Testis (tissue), 3 donors: ENCODE data around the gene LOXL3. TPM values are rescaled to one million over a fixed set of nuclear protein-coding genes. Genes with fewer than 3 reads are reported as not detected.
A peak's percentile ranks its signal among the peaks of the same experiment; 100 is the strongest.
"Not testable (repeated sequence)": the region's sequence is repeated elsewhere in the genome, so short reads cannot be mapped to it uniquely, and the experiment has no call there.

ENCODE experiments used
- DNase-seq: peaks from one replicate; pipeline ENCODE4 v3.0.0-alpha.2; 2019
- H3K27ac ChIP-seq, 2 donors: fragments of 200-600 bp; sonication (generic); one replicate each; pipeline ENCODE4 v1.5.1; 2019
- H3K27me3 ChIP-seq: fragments of 200-600 bp; sonication (generic); one replicate; pipeline ENCODE4 v1.5.1; 2019
- H3K36me3 ChIP-seq: fragments of 200-600 bp; sonication (generic); one replicate; pipeline ENCODE4 v1.5.1; 2017; ENCODE audit warnings: low read depth; ENCODE audit errors: missing control alignments
- H3K4me1 ChIP-seq: fragments of 200-600 bp; sonication (generic); one replicate; pipeline ENCODE4 v1.5.1; 2019
- H3K4me3 ChIP-seq, 2 donors: fragments of 200-600 bp; sonication (generic); one replicate each; pipeline ENCODE4 v1.5.1; 2017 to 2019
- H3K9me3 ChIP-seq: fragments of 200-600 bp; sonication (generic); one replicate; pipeline ENCODE4 v1.5.1; 2017
- POLR2A ChIP-seq: fragments of 450-650 bp; IDR thresholded peaks from one replicate; pipeline ENCODE4 v1.6.1; 2017; ENCODE audit warnings: antibody characterized with exemption, mild to moderate bottlenecking, moderate library complexity
- WGBS, 2 donors: methylation state at CpG; one replicate each; pipeline ENCODE4 v1.1.5; 2018; 5-methylcytosine and 5-hydroxymethylcytosine counted together
- intact Hi-C: fragments of 100-400 bp; cut with DNase I; formaldehyde crosslinking; loops from one replicate; pipeline ENCODE4 v1.15.1; 2023; ENCODE audit warnings: low total_unique reads
- polyA plus RNA-seq: library from polyadenylated mRNA; stranded (reverse); fragments of 350-450 nt; fragmentation: Illumina TruSeq; extraction: RNeasy Lipid Tissue Mini Kit (QIAGEN cat#74804); gene quantifications from one replicate; pipeline ENCODE4 v1.2.3, GENCODE V29; 2014; ENCODE audit warnings: low read depth, low replicate concordance; ENCODE audit not compliant: insufficient read depth
- total RNA-seq, 2 donors: library from RNA; depleted of rRNA; stranded (reverse); fragments of >200 nt; gene quantifications; one replicate each; pipeline ENCODE4 v1.2.3, GENCODE V29; 2016
- TF ChIP-seq, protein P1 (sequence below), 3 experiments: fragments of 450-650 bp in 2 of 3; fragments of 200-600 bp in 1 of 3; sonication (generic) in 1 of 3; IDR thresholded peaks; one replicate each; pipeline ENCODE4 v1.5.1; 2016 to 2019; ENCODE audit warnings: antibody characterized with exemption in 3 of 3, mild to moderate bottlenecking in 2 of 3, moderate library complexity in 1 of 3

LOXL3 gene
- total and polyA plus RNA-seq, 3 donors from 2014 or later: 10.5 to 15.2 (median 13.1) TPM

DNA sequence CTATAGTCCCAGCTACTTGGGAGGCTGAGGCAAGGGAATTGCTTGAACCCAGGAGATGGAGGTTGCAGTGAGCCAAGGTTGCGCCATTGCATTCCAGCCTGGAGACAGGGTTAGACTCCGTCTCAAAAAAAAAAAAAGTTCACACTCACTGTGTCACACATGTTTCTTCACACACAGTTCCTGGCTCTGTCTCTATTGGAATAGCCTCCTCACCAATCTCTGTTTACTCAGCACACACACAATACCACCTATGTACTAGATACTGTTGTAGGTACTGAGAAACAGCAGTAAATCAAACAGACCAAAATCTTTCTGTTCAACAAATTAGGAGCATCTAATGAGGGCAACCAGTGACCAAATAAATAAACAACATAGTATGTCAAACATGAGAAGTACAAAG is 67.6 kb downstream of the LOXL3 start:
- no peak for TF ChIP-seq POLR2A
- TF ChIP-seq, protein P1, sequence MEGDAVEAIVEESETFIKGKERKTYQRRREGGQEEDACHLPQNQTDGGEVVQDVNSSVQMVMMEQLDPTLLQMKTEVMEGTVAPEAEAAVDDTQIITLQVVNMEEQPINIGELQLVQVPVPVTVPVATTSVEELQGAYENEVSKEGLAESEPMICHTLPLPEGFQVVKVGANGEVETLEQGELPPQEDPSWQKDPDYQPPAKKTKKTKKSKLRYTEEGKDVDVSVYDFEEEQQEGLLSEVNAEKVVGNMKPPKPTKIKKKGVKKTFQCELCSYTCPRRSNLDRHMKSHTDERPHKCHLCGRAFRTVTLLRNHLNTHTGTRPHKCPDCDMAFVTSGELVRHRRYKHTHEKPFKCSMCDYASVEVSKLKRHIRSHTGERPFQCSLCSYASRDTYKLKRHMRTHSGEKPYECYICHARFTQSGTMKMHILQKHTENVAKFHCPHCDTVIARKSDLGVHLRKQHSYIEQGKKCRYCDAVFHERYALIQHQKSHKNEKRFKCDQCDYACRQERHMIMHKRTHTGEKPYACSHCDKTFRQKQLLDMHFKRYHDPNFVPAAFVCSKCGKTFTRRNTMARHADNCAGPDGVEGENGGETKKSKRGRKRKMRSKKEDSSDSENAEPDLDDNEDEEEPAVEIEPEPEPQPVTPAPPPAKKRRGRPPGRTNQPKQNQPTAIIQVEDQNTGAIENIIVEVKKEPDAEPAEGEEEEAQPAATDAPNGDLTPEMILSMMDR (IDR thresholded peaks at IDR 0.05): no peak

DNA sequence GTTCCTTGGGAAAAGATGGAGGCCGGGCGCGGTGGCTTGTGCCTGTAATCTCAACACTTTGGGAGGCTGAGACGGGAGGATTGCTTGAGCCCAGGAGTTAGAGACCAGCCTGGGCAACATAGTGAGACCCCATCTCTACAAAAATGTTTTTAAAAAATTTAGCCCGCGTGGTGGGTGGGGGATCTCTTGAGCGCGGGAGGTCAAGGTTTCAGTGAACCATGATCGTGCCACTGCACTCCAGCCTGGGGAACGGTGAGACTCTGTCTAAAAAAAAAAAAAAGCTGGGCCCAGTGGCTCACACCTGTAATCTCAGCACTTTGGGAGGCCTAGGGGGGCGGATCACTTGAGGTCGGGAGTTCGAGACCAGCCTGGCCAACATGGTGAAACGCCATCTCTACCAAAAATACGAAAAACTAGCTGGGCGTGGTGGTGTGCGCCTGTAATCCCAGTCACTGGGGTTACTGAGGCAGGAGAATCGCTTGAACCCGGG is 70.0 kb downstream of the LOXL3 start:
- intact Hi-C loops: loop anchor here (10.0 kb wide), 1 partner anchor 101 kb away; no protein-coding TSS in a partner anchor
- peaks cover 20% of the 10 kb centered on the region for H3K4me1 ChIP-seq
- H3K4me3 ChIP-seq: peak overlapping the region; percentile 87 to 90
- H3K36me3 ChIP-seq, H3K9me3 ChIP-seq, DNase-seq, H3K27ac ChIP-seq, H3K27me3 ChIP-seq: not testable (repeated sequence)
- WGBS, 2 donors: 52 to 62% methylated on average over 19 of the region's 19 CpGs

More for the DNA sequence above, 67.6 kb downstream of the LOXL3 start:
- Histone ChIP-seq H3K36me3 (no peaks in the 10 kb centered on the region), H3K4me3 (no peak overlapping the region), H3K27ac (no peak overlapping the region), H3K27me3 (no peaks in the 10 kb centered on the region), H3K4me1 (peaks cover 18% of the 10 kb centered on the region), H3K9me3 (no peaks in the 10 kb centered on the region)
- intact Hi-C loops: loop anchor here (10.0 kb wide), 1 partner anchor 99 kb away; no protein-coding TSS in a partner anchor
- 90 to 91% methylated on average over 2 of the region's 2 CpGs for WGBS, 2 donors
- DNase-seq: no peak

DNA sequence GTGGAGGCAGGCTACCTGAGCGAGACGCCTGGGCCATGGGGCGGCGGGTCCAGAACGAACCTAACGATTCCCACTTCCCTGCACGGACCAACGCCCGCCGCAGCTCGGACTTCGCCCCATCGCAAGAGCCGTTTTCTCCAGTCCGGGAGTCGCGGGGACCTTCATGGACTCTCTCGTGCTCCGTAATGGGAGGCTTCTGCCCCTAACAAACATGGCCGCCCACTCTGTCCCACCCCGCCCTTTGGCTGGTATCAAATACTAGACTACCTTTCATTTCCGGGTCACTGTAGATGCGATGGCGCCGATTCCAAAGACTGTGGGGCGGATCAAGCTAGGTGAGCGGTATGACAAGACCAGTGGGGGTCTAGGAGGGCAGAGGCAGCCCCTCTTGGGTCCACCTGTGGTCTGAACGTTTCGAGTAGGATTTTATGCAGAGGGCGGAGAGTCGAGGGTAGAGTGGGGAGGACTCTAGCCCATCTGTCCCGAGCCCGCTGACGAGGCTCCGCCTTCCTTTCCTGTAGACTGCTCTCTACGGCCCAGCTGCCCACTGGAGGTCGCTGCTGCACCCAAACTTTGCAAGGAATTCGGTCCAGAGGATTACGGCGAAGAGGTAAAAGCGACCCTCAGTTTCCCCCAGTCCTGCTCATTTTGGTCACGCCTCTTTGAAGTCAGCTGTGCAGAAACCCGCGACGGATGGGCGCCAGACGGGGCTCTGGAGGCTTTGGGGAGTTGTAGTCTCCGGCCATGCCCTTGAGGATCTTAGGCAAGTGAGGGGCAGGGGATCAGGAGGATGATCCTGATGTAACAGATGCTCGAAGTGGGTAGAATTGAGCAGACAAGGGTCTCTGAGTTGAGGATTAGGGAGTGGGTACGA is 70.7 kb downstream of the LOXL3 start, which contains the start of the genes CCDC142 and TTC31:
TSS of gene CCDC142 (minus strand) at position 198 of the 874 bp plus-strand sequence. CDS start at position 37, 161 bp downstream.
TSS of gene TTC31 (plus strand) at position 281 of the 874 bp plus-strand sequence. CDS start at position 296, 15 bp downstream.
- intact Hi-C loops: loop anchor here (10.0 kb wide), 1 partner anchor 102 kb away; no protein-coding TSS in a partner anchor
- H3K9me3 ChIP-seq: no peaks in the 10 kb centered on the region

More for the DNA sequence above, 70.7 kb downstream of the LOXL3 start, which contains the start of the genes CCDC142 and TTC31:
- TF ChIP-seq, protein P1 (IDR thresholded peaks at IDR 0.05): peak; percentile 69 to 88 (median 71)
- no peak for TF ChIP-seq POLR2A
- peak; percentile 98 for DNase-seq
- peak within 1 kb of the TSS; percentile 87 to 90 for H3K4me3 ChIP-seq
- peaks cover 20% of the 10 kb centered on the region for H3K4me1 ChIP-seq
- no peaks in the 10 kb centered on the region for H3K36me3 ChIP-seq
- peak within 1 kb of the TSS; percentile 85 to 93 for H3K27ac ChIP-seq
- H3K27me3 ChIP-seq: no peaks in the 10 kb centered on the region
- WGBS, 2 donors: 0% methylated on average over 45 to 50 of the region's 50 CpGs

Other genes with a start within 250 kb of the LOXL3 start
- gene SLC4A5, start 210.5 kb downstream of the LOXL3 start, total RNA-seq: 100 to 1,000 TPM; 113 to 188 TPM
- 40.3 TPM for gene SLC4A5, start 210.5 kb downstream of the LOXL3 start, polyA plus RNA-seq
- 100 to 1,000 TPM; 321 to 403 TPM for gene DCTN1, start 173.6 kb downstream of the LOXL3 start, total RNA-seq
- 277 TPM for gene DCTN1, start 173.6 kb downstream of the LOXL3 start, polyA plus RNA-seq
- gene C2orf81, start 132.3 kb downstream of the LOXL3 start, total RNA-seq: 10 to 100 TPM; 10.4 to 15.7 TPM
- 23.1 TPM for gene C2orf81, start 132.3 kb downstream of the LOXL3 start, polyA plus RNA-seq
- gene WDR54, start 132.2 kb downstream of the LOXL3 start, total RNA-seq: 10 to 100 TPM; 27.5 to 31.7 TPM
- 90.6 TPM for gene WDR54, start 132.2 kb downstream of the LOXL3 start, polyA plus RNA-seq
- gene RTKN, start 112.0 kb downstream of the LOXL3 start, total RNA-seq: 10 to 100 TPM; 11.1 to 12.8 TPM
- 8.8 TPM for gene RTKN, start 112.0 kb downstream of the LOXL3 start, polyA plus RNA-seq
- 10 to 100 TPM; 23.1 to 27.9 TPM for gene INO80B, start 98.9 kb downstream of the LOXL3 start, total RNA-seq
- 59.3 TPM for gene INO80B, start 98.9 kb downstream of the LOXL3 start, polyA plus RNA-seq
- 10 to 100 TPM; 73.8 to 84.3 TPM for gene WBP1, start 95.5 kb downstream of the LOXL3 start, total RNA-seq
- 80.8 TPM for gene WBP1, start 95.5 kb downstream of the LOXL3 start, polyA plus RNA-seq
- 10 to 100 TPM; 44.8 to 45.7 TPM for gene MOGS, start 88.6 kb downstream of the LOXL3 start, total RNA-seq
- gene MOGS, start 88.6 kb downstream of the LOXL3 start, polyA plus RNA-seq: 41.3 TPM
- 10 to 100 TPM; 23.6 to 46.0 TPM for gene MRPL53, start 81.3 kb downstream of the LOXL3 start, total RNA-seq
- 64.8 TPM for gene MRPL53, start 81.3 kb downstream of the LOXL3 start, polyA plus RNA-seq
- 10 to 100 TPM; 29.4 to 30.2 TPM for gene CCDC142, start 70.9 kb downstream of the LOXL3 start, total RNA-seq
- 15.5 TPM for gene CCDC142, start 70.9 kb downstream of the LOXL3 start, polyA plus RNA-seq
- 10 to 100 TPM; 30.1 to 36.2 TPM for gene TTC31, start 70.9 kb downstream of the LOXL3 start, total RNA-seq
- 19.6 TPM for gene TTC31, start 70.9 kb downstream of the LOXL3 start, polyA plus RNA-seq
- 1 to 10 TPM in 1 of 2 donors, not detected in 1; 1.4 TPM for gene LBX2, start 54.3 kb downstream of the LOXL3 start, total RNA-seq
- gene LBX2, start 54.3 kb downstream of the LOXL3 start, polyA plus RNA-seq: 0.33 TPM
- 10 to 100 TPM; 17.0 to 20.1 TPM for gene PCGF1, start 46.2 kb downstream of the LOXL3 start, total RNA-seq
- 25.3 TPM for gene PCGF1, start 46.2 kb downstream of the LOXL3 start, polyA plus RNA-seq
- gene TLX2, start 39.5 kb downstream of the LOXL3 start, total RNA-seq: 1 to 10 TPM; 1.3 to 4.5 TPM
- 1.1 TPM for gene TLX2, start 39.5 kb downstream of the LOXL3 start, polyA plus RNA-seq
- gene DQX1, start 27.7 kb downstream of the LOXL3 start, total RNA-seq: under 1 TPM in 1 of 2 donors, not detected in 1; 0.43 TPM
- gene DQX1, start 27.7 kb downstream of the LOXL3 start, polyA plus RNA-seq: 0.86 TPM
- gene AUP1, start 24.2 kb downstream of the LOXL3 start, total RNA-seq: 100 to 1,000 TPM; 141 to 169 TPM
- 107 TPM for gene AUP1, start 24.2 kb downstream of the LOXL3 start, polyA plus RNA-seq
- gene HTRA2, start 24.0 kb downstream of the LOXL3 start, total RNA-seq: 10 to 100 TPM; 36.5 to 46.8 TPM
- 45.8 TPM for gene HTRA2, start 24.0 kb downstream of the LOXL3 start, polyA plus RNA-seq
- gene DOK1, start 778 bp upstream of the LOXL3 start, total RNA-seq: 10 to 100 TPM; 11.2 to 19.3 TPM
- 9.3 TPM for gene DOK1, start 778 bp upstream of the LOXL3 start, polyA plus RNA-seq
- gene M1AP, start 94.4 kb upstream of the LOXL3 start, total RNA-seq: 10 to 100 TPM; 11.7 to 14.0 TPM
- gene M1AP, start 94.4 kb upstream of the LOXL3 start, polyA plus RNA-seq: 21.4 TPM
- 10 to 100 TPM; 13.3 to 14.3 TPM for gene SEMA4F, start 100.3 kb upstream of the LOXL3 start, total RNA-seq
- 9.1 TPM for gene SEMA4F, start 100.3 kb upstream of the LOXL3 start, polyA plus RNA-seq